WTC11 (cell line): ENCODE data around the gene DPF1. TPM values are rescaled to one million over a fixed set of nuclear protein-coding genes. Genes with fewer than 3 reads are reported as not detected.

Source experiments
- ATF6 ChIP-seq: sonication (generic); formaldehyde crosslinking; IDR thresholded peaks from 2 replicates; pipeline ENCODE4 v1.8.1; 2023; ENCODE audit warnings: mild to moderate bottlenecking, missing genetic modification reagents
- CBFB ChIP-seq: sonication (generic); formaldehyde crosslinking; IDR thresholded peaks from 2 replicates; pipeline ENCODE4 v1.8.1; 2022; ENCODE audit warnings: mild to moderate bottlenecking, low read depth, missing genetic modification reagents
- E2F1 ChIP-seq: sonication (generic); formaldehyde crosslinking; IDR thresholded peaks from 2 replicates; pipeline ENCODE4 v1.8.0; 2022; ENCODE audit warnings: mild to moderate bottlenecking, missing genetic modification reagents
- E2F5 ChIP-seq: sonication (generic); formaldehyde crosslinking; IDR thresholded peaks from 2 replicates; pipeline ENCODE4 v1.8.1; 2022; ENCODE audit warnings: mild to moderate bottlenecking, moderate library complexity, missing genetic modification reagents
- EMX1 ChIP-seq: fragments of 250-450 bp; sonication (Bioruptor Pico); IDR thresholded peaks from 2 replicates; pipeline ENCODE4 v1.8.0; 2021; ENCODE audit warnings: mild to moderate bottlenecking
- ERG ChIP-seq: fragments of 250-450 bp; sonication (Bioruptor Pico); IDR thresholded peaks from 2 replicates; pipeline ENCODE4 v1.8.0; 2021; ENCODE audit warnings: mild to moderate bottlenecking
- ETV6 ChIP-seq: sonication (generic); formaldehyde crosslinking; IDR thresholded peaks from 2 replicates; pipeline ENCODE4 v1.8.1; 2022; ENCODE audit warnings: mild to moderate bottlenecking, missing genetic modification reagents
- FOXK1 ChIP-seq: sonication (generic); formaldehyde crosslinking; IDR thresholded peaks from 2 replicates; pipeline ENCODE4 v1.8.0; 2022; ENCODE audit warnings: mild to moderate bottlenecking, moderate library complexity, missing genetic modification reagents
- GABPB1 ChIP-seq: sonication (generic); formaldehyde crosslinking; IDR thresholded peaks from 2 replicates; pipeline ENCODE4 v1.8.1; 2023; ENCODE audit warnings: mild to moderate bottlenecking, missing genetic modification reagents
- HMGA2 ChIP-seq: fragments of 250-450 bp; sonication (Bioruptor Pico); IDR thresholded peaks from 2 replicates; pipeline ENCODE4 v1.4.0; 2021; ENCODE audit warnings: mild to moderate bottlenecking, moderate library complexity
- IRF2 ChIP-seq: sonication (generic); formaldehyde crosslinking; IDR thresholded peaks from 2 replicates; pipeline ENCODE4 v1.8.0; 2022; ENCODE audit warnings: low read depth, missing genetic modification reagents, borderline replicate concordance
- NFATC4 ChIP-seq: fragments of 250-450 bp; sonication (Bioruptor Pico); IDR thresholded peaks from 2 replicates; pipeline ENCODE4 v1.9.0; 2021; ENCODE audit warnings: mild to moderate bottlenecking
- NFYB ChIP-seq: sonication (generic); formaldehyde crosslinking; conservative IDR thresholded peaks from 2 replicates; pipeline ENCODE4 v1.8.0; 2022; ENCODE audit warnings: low read depth, missing genetic modification reagents
- NR1H2 ChIP-seq: sonication (generic); formaldehyde crosslinking; IDR thresholded peaks from 2 replicates; pipeline ENCODE4 v1.9.0; 2021; ENCODE audit warnings: mild to moderate bottlenecking, moderate library complexity, missing genetic modification reagents
- NR2C2 ChIP-seq: sonication (generic); formaldehyde crosslinking; IDR thresholded peaks from 2 replicates; pipeline ENCODE4 v1.8.0; 2022; ENCODE audit warnings: mild to moderate bottlenecking, missing genetic modification reagents
- NR3C1 ChIP-seq: sonication (generic); formaldehyde crosslinking; conservative IDR thresholded peaks from 2 replicates; pipeline ENCODE4 v1.8.1; 2023; ENCODE audit warnings: low read depth, mild to moderate bottlenecking, missing genetic modification reagents
- RORB ChIP-seq: fragments of 250-450 bp; sonication (Bioruptor Pico); IDR thresholded peaks from 2 replicates; pipeline ENCODE4 v1.9.0; 2021; ENCODE audit warnings: mild to moderate bottlenecking
- SMAD4 ChIP-seq: sonication (generic); formaldehyde crosslinking; IDR thresholded peaks from 2 replicates; pipeline ENCODE4 v1.8.0; 2022; ENCODE audit warnings: mild to moderate bottlenecking, missing genetic modification reagents
- SOX15 ChIP-seq: fragments of 250-450 bp; sonication (Bioruptor Pico); IDR thresholded peaks from 2 replicates; pipeline ENCODE4 v1.9.0; 2021; ENCODE audit warnings: mild to moderate bottlenecking
- USF2 ChIP-seq: sonication (generic); formaldehyde crosslinking; IDR thresholded peaks from 2 replicates; pipeline ENCODE4 v1.8.1; 2023; ENCODE audit warnings: mild to moderate bottlenecking, missing genetic modification reagents, moderate library complexity
- ZNF138 ChIP-seq: sonication (generic); formaldehyde crosslinking; conservative IDR thresholded peaks from 2 replicates; pipeline ENCODE4 v1.8.1; 2022; ENCODE audit warnings: mild to moderate bottlenecking, moderate library complexity, missing genetic modification reagents
- ZNF219 ChIP-seq: sonication (generic); formaldehyde crosslinking; IDR thresholded peaks from 2 replicates; pipeline ENCODE4 v1.8.0; 2023; ENCODE audit warnings: missing genetic modification reagents, mild to moderate bottlenecking, borderline replicate concordance
- ZNF232 ChIP-seq: sonication (generic); formaldehyde crosslinking; IDR thresholded peaks from 2 replicates; pipeline ENCODE4 v1.8.0; 2022; ENCODE audit warnings: mild to moderate bottlenecking, missing genetic modification reagents
- ZNF396 ChIP-seq: fragments of 250-450 bp; sonication (Bioruptor Pico); IDR thresholded peaks from 2 replicates; pipeline ENCODE4 v1.8.0; 2021; ENCODE audit warnings: mild to moderate bottlenecking, moderate library complexity, borderline replicate concordance
- ZNF416 ChIP-seq: fragments of 250-450 bp; sonication (Bioruptor Pico); IDR thresholded peaks from 2 replicates; pipeline ENCODE4 v1.9.0; 2021; ENCODE audit warnings: mild to moderate bottlenecking, inconsistent platforms
- total RNA-seq: library from RNA; stranded (reverse); gene quantifications from 3 replicates; pipeline ENCODE4 v1.2.3, GENCODE V29; 2021

The DPF1 gene
- total RNA-seq, 1 experiment from 2014 or later: 6.8 TPM

GRCh38 chr19:38229585-38230073 is 5.6 kb upstream of the DPF1 start (continued):
- TF ChIP-seq ZNF396 (CRISPR knock-in tag) (no peak), E2F5 (0 out of 2 replicates have a peak, but pooled peaks have one; percentile 35), NR1H2 (CRISPR knock-in tag) (no peak), NR2C2 (CRISPR knock-in tag) (no peak), ATF6 (no peak), E2F1 (no peak), RORB (CRISPR knock-in tag) (no peak), IRF2 (CRISPR knock-in tag) (no peak), SOX15 (no peak), CBFB (CRISPR knock-in tag) (no peak), NR3C1 (CRISPR knock-in tag) (no peak), ERG (no peak), NFYB (peak; percentile 83), SMAD4 (CRISPR knock-in tag) (no peak), ETV6 (CRISPR knock-in tag) (no peak), ZNF138 (CRISPR knock-in tag) (no peak), GABPB1 (CRISPR knock-in tag) (no peak), ZNF232 (CRISPR knock-in tag) (no peak), FOXK1 (CRISPR knock-in tag) (no peak), ZNF416 (CRISPR knock-in tag) (no peak), HMGA2 (CRISPR knock-in tag) (no peak), USF2 (0 out of 2 replicates have a peak, but pooled peaks have one; percentile 6), NFATC4 (CRISPR knock-in tag) (no peak), EMX1 (CRISPR knock-in tag) (no peak), ZNF219 (CRISPR knock-in tag) (no peak)
